HUES6 (cell line): ENCODE results near the gene PPIL6.
"Not testable (repeated sequence)": the region's sequence is repeated elsewhere in the genome, so short reads cannot be mapped to it uniquely, and the experiment has no call there.

Source experiments
- H3K27ac ChIP-seq: 2 replicates; pipeline ENCODE4 v1.7.0; 2013; ENCODE audit warnings: low read depth, mild to moderate bottlenecking, low read length, inconsistent platforms
- H3K27me3 ChIP-seq: 2 replicates; pipeline ENCODE4 v1.6.1; 2013; ENCODE audit warnings: low read length; ENCODE audit not compliant: control insufficient read depth, insufficient read depth
- H3K36me3 ChIP-seq: 2 replicates; pipeline ENCODE4 v1.6.1; 2013; ENCODE audit warnings: low read length; ENCODE audit not compliant: control insufficient read depth, insufficient read depth
- H3K4me1 ChIP-seq: 2 replicates; pipeline ENCODE4 v1.6.1; 2013; ENCODE audit warnings: low read length; ENCODE audit not compliant: control insufficient read depth, insufficient read depth
- H3K4me3 ChIP-seq: 2 replicates; pipeline ENCODE4 v1.5.1; 2013; ENCODE audit warnings: low read depth, low read length
- H3K9ac ChIP-seq: one replicate; pipeline ENCODE4 v1.6.1; 2013; ENCODE audit warnings: mild to moderate bottlenecking, low read length
- H3K9me3 ChIP-seq: 2 replicates; pipeline ENCODE4 v1.6.1; 2013; ENCODE audit warnings: low read depth, low read length; ENCODE audit not compliant: control insufficient read depth, insufficient read depth

Gene PPIL6

DNA sequence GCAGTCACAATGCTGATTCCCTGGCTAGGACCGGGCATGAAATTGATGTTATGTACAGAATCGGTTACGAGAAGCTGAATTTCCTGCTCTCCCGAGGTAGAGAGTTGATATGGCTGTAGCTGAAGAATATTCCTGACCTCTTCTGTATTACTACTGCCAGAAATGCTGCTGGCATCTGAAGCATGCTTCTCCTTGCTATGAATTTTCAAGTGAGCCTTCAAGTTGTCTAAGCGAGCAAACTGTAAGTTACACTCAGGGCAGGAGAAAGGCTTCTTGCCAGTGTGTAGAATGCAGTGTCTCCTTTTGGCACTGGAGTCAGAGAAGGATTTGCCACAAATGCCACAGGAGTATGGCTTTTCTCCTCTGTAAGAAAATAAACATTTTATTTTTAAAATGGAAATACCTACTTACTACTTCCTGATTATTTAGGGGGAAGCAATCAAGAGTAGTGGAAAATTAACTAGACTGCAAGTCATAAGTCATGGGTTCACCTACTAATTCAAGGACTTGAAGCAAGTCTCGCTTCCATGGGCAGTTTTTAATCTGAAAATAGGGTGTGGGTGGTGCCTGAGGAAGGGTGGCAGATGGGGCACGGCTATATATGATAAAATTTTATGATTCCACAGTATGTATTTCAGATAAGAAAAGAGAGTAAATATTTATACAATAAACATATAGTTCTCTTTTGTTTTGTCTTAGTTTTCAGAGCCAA, 25.9 kb upstream of the PPIL6 start:
- no peak overlapping the region for H3K27ac ChIP-seq
- H3K36me3 ChIP-seq, result peaks cover 98% of the 10 kb centered on the region
- no peaks in the 10 kb centered on the region for H3K4me1 ChIP-seq
- H3K9ac ChIP-seq, result no peak overlapping the region
- H3K27me3 ChIP-seq, result no peaks in the 10 kb centered on the region
- H3K9me3 ChIP-seq, result no peaks in the 10 kb centered on the region
- no peak overlapping the region for H3K4me3 ChIP-seq

DNA sequence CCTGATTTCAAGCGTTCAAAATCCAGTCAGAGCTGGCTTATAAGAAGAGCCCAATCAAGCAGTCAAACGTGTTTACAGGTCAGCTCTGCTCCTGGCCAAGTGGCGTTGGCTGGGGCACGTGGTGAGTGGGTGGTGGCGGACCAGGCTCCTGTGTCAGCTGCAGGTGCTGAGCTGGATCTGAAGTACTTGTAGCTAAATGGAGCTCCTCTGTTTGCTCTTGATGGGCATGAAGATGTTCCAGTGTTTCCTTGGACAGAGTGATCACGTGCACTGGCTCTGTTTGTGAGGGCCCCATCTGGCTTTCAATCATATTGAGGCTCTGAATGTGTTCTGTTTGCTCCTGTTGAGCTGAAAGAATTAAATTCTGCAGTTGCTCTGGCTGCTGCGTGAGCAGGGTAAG, 25.3 kb upstream of the PPIL6 start:
- Histone ChIP-seq H3K27ac (no peak overlapping the region), H3K9me3 (no peaks in the 10 kb centered on the region), H3K4me1 (no peaks in the 10 kb centered on the region), H3K9ac (no peak overlapping the region), H3K4me3 (no peak overlapping the region), H3K27me3 (no peaks in the 10 kb centered on the region), H3K36me3 (peaks cover 95% of the 10 kb centered on the region)

DNA sequence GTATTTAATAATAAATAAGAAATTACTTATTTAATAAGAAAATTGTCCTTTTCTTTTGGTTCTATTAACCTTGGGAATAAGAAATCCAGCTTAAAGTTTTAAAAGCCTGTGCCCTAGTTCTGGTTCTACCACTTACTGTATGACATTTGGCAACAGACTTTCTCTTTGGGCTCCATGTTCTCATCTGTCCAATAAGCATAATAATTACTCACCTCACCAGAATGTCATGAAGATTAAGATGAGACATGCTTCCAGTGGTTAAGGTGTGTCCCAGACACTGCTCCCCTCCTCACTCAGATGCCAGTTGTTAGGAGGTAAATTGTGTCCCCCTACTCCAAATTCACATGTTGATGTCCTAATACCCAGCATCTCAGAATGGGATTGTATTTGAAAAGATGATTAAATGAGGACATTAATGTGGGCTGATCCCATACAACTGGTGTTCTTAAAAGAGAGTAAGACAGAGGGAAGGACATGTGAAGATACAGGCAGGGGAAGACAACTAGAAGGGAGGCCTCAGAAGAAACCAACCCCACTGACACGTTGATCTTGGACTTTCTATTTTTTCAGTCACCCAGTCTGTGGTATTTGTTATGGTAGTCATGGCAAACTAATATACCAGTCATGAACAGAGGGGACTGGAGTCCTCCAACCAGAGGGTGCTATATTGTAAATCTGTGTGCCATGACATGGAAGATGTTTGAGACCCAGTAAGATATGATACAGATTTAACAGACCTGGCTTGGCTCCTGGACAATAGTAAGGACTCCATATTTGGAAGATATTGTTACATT, 21.5 kb upstream of the PPIL6 start:
- Histone ChIP-seq H3K9me3 (no peaks in the 10 kb centered on the region), H3K27ac (no peak overlapping the region), H3K36me3 (peaks cover 57% of the 10 kb centered on the region), H3K27me3 (no peaks in the 10 kb centered on the region), H3K9ac (no peak overlapping the region), H3K4me3 (no peak overlapping the region), H3K4me1 (peaks cover 14% of the 10 kb centered on the region)

DNA sequence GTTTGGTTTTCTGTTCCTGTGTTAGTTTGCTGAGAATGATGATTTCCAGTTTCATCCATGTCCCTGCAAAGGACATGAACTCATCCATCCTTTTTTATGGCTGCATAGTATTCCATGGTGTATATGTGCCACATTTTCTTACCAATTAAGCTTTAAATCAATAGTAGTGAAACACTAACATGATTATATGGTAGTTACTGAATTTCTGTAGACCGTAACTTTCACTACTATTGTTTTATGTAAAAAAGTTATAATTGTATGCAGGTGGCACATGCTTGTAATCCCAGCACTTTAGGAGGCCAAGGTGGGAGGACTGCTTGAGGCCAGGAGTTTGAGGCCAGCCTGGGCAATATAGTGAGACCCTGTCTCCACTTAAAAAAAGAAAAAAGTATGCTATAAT, 20.8 kb upstream of the PPIL6 start:
- not testable (repeated sequence) for H3K27ac ChIP-seq, H3K4me3 ChIP-seq, H3K9me3 ChIP-seq, H3K27me3 ChIP-seq, H3K9ac ChIP-seq
- peaks cover 20% of the 10 kb centered on the region for H3K4me1 ChIP-seq
- peaks cover 50% of the 10 kb centered on the region for H3K36me3 ChIP-seq

DNA sequence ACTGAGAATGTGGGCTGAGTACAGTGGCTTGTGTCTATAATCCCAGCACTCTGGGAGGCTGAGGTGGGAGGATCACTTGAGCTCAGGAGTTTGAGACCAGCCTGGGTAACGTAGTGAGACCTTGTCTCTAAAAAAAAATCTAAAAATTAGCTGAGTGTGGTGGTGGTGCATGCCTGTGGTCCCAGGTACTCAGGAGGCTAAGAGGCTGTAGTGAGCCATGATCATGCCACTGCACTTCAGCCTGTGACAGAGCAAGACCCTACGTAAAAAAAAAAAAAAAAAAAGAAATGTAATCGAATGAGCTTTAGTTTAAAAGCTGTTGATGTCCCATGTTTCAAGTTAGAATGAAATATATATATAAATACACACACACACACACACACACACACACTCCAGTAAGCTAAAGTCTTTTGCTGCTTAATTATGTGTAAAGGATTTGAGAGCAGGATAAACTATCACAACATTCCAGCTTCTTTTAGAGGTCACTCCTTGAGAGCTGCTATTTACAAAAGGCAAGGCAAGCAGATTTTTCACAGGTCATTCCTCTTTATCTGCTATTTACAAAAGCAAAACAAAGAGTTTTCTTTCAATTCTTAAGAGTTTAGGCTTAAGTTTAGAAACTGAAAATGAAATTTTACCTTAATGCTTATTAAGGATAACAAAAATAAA, 19.9 kb upstream of the PPIL6 start:
- no peak overlapping the region for H3K27ac ChIP-seq
- H3K27me3 ChIP-seq, result no peaks in the 10 kb centered on the region
- no peaks in the 10 kb centered on the region for H3K9me3 ChIP-seq
- H3K4me1 ChIP-seq, result peaks cover 20% of the 10 kb centered on the region
- H3K4me3 ChIP-seq, result no peak overlapping the region
- no peak overlapping the region for H3K9ac ChIP-seq
- peaks cover 41% of the 10 kb centered on the region for H3K36me3 ChIP-seq

DNA sequence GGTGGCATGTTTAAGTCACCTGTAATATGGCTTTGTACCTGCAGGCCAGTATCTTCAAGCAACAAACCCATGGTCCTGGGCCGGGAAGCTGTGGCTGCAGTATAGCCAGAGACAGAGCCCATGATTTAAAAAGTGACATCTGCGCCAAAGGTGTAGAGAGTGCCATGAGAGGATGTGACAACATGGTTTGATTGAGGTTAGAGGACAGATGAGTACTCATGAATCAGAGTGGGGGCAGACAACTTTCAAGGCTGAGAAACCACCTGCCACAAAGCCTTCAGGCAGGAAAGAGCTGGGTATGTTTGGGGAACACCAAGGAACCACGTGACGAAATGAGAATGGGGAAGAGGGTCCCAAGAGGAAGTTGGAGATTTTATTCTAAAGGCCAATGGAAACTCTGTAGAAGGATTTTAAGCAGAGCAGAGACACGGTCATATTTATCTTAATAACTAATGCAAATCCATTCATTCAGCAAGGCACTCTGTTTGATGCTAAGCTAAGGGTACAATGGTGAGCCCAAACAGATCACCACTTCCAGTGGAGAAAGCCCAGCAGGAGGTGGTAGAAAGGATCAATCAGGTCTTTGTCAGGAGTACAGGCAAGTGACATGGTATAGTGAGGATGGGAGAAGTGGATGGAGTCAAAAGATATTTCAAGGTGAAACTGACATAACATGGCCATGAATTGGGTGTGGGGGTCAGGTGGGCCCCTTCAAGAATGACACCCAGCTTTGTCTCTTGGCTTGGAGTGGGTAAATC, 18.5 kb upstream of the PPIL6 start:
- H3K27me3 ChIP-seq, result no peaks in the 10 kb centered on the region
- no peak overlapping the region for H3K9ac ChIP-seq
- peaks cover 28% of the 10 kb centered on the region for H3K4me1 ChIP-seq
- no peaks in the 10 kb centered on the region for H3K9me3 ChIP-seq
- peaks cover 27% of the 10 kb centered on the region for H3K36me3 ChIP-seq
- H3K27ac ChIP-seq, result no peak overlapping the region
- H3K4me3 ChIP-seq, result no peak overlapping the region

DNA sequence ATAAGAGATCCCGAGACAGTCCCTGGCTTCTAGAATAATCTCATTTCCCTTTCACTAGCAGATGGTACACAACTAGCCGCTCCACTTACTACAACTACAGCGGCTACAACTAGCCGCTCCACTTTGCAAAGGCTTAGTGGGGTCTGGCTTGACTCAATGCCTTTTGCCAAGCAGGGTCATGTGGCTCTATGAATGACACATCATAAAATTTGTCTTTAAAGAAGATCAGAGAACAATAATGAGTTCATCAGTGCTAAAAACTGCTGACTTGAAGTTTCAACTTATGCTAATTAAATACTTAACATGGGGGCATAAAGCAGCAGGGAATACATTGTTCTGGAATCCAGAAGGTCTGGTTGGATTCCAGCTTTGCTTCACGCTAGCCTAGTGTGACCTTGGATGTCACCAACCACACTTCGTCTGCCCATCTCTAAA, 17.2 kb upstream of the PPIL6 start:
- H3K4me3 ChIP-seq, result no peak overlapping the region
- no peaks in the 10 kb centered on the region for H3K27me3 ChIP-seq
- H3K9ac ChIP-seq, result no peak overlapping the region
- no peak overlapping the region for H3K27ac ChIP-seq
- peaks cover 21% of the 10 kb centered on the region for H3K36me3 ChIP-seq
- no peaks in the 10 kb centered on the region for H3K9me3 ChIP-seq
- H3K4me1 ChIP-seq, result peaks cover 28% of the 10 kb centered on the region

DNA sequence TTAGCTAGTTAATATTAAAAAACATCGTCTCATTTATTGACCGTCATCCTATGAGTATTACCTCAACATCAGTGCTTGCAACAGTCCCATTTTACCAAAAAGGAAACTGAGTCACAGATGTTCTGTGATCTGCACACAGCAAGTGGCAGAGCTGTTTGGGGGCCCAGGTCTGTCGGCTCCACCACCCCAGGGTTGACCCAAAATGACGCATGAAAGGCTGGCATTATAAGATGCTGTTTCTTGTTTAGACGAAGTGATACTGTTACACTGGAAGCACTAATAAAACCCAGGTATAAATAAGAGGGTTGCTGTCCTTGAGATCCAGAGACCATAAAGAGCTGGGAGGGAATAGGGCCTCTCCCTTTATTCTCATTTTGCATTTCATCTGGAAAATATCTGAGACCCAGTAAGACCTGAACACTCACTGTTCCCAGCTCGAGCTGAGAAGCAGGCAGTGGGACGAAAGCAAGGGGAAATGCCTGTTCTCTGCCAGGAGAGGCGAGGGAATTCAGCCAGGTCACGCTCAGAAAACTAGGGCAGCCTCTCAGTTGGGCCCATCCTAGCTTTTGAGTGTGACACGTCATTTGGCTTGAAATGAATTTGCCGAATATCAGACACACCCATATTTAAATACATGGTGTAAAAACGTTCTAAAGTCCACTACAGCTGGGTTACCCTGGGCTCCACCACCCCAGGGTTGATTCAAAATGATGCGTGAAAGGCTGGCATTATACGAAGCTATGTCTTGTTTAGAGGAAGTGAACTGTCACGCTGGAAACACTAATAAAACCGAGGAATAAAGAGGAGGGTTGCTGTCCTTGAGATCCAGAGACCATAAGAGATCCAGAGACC, 16.5 kb upstream of the PPIL6 start:
- no peaks in the 10 kb centered on the region for H3K9me3 ChIP-seq
- no peaks in the 10 kb centered on the region for H3K27me3 ChIP-seq
- no peak overlapping the region for H3K9ac ChIP-seq
- H3K27ac ChIP-seq, result no peak overlapping the region
- peak overlapping the region; percentile 99 for H3K4me3 ChIP-seq
- H3K36me3 ChIP-seq, result peaks cover 21% of the 10 kb centered on the region
- H3K4me1 ChIP-seq, result peaks cover 28% of the 10 kb centered on the region

DNA sequence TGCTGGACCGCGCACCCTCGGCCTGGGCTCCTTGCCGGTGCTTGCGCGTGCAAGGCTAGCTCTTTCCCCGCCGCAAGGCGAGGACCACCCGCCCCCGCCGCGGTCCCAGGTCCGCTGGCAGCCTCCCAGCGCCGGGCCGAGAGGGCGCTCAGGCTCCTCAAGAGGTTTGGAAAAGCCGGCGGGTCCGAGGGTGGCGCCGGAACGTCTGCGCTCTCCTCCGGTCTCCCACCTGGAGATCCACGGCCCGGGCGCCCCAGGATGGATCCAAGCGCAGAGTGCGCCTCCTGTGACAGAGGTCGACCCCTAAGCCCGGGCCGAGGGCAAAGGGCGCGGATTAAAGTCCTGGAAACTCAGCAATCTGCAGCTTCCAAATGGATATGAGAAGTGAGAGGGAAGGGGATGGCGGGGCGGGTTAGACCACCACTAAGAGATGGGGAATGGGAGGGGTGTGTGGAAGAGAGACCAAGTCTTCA, 15.7 kb upstream of the PPIL6 start:
- Histone ChIP-seq H3K27ac (no peak overlapping the region), H3K36me3 (peaks cover 21% of the 10 kb centered on the region), H3K9me3 (no peaks in the 10 kb centered on the region), H3K9ac (peak overlapping the region; percentile 68), H3K4me3 (peak overlapping the region; percentile 99), H3K27me3 (no peaks in the 10 kb centered on the region), H3K4me1 (peaks cover 28% of the 10 kb centered on the region)
